ENCODE results near the gene STARD3NL. TPM values are rescaled to one million over a fixed set of nuclear protein-coding genes. Genes with fewer than 3 reads are reported as not detected.
A peak's percentile ranks its signal among the peaks of the same experiment; 100 is the strongest.

STARD3NL gene
- total RNA-seq, 2 donors from 2014 or later, result 48.6 to 58.3 TPM

- Mint-ChIP-seq H3K4me1 (peaks cover 22% of the 10 kb centered on the region), H3K9me3 (no peaks in the 10 kb centered on the region), H3K36me3 (ENCODE audit: low read depth) (no peaks in the 10 kb centered on the region), H3K4me3 (peak overlapping the region; percentile 96), H3K27me3 (ENCODE audit: insufficient read depth) (peaks cover 13% of the 10 kb centered on the region), H3K27ac (peak overlapping the region; percentile 95)
- Histone ChIP-seq H3K36me3 (ENCODE audit: control insufficient read depth, insufficient read depth, low read length) (no peaks in the 10 kb centered on the region), H3K4me3 (ENCODE audit: low read length) (peak overlapping the region; percentile 98), H3K4me1 (ENCODE audit: control insufficient read depth, insufficient read depth, low read length) (peaks cover 9% of the 10 kb centered on the region), H3K27me3 (ENCODE audit: control insufficient read depth, insufficient read depth, low read length, poor library complexity, severe bottlenecking) (no peaks in the 10 kb centered on the region), H3K9me3 (ENCODE audit: control insufficient read depth, low read length) (no peaks in the 10 kb centered on the region), H3K9ac (ENCODE audit: extremely low read depth, low read length, poor library complexity, severe bottlenecking) (no peak overlapping the region), H3K27ac (ENCODE audit: low read depth, low read length) (peak overlapping the region; percentile 88)
- no peak for DNase-seq
- TF ChIP-seq, protein P1, sequence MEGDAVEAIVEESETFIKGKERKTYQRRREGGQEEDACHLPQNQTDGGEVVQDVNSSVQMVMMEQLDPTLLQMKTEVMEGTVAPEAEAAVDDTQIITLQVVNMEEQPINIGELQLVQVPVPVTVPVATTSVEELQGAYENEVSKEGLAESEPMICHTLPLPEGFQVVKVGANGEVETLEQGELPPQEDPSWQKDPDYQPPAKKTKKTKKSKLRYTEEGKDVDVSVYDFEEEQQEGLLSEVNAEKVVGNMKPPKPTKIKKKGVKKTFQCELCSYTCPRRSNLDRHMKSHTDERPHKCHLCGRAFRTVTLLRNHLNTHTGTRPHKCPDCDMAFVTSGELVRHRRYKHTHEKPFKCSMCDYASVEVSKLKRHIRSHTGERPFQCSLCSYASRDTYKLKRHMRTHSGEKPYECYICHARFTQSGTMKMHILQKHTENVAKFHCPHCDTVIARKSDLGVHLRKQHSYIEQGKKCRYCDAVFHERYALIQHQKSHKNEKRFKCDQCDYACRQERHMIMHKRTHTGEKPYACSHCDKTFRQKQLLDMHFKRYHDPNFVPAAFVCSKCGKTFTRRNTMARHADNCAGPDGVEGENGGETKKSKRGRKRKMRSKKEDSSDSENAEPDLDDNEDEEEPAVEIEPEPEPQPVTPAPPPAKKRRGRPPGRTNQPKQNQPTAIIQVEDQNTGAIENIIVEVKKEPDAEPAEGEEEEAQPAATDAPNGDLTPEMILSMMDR (conservative IDR thresholded peaks at IDR 0.05), result no peak
- 11% methylated on average over 14 to 15 of the region's 15 CpGs for WGBS, 2 experiments (ENCODE audit: insufficient coverage in 1 of 2, insufficient read length in 1 of 2)
Observed at GRCh38 chr7:38177621-38178003, 433 bp upstream of the STARD3NL start.

DNA sequence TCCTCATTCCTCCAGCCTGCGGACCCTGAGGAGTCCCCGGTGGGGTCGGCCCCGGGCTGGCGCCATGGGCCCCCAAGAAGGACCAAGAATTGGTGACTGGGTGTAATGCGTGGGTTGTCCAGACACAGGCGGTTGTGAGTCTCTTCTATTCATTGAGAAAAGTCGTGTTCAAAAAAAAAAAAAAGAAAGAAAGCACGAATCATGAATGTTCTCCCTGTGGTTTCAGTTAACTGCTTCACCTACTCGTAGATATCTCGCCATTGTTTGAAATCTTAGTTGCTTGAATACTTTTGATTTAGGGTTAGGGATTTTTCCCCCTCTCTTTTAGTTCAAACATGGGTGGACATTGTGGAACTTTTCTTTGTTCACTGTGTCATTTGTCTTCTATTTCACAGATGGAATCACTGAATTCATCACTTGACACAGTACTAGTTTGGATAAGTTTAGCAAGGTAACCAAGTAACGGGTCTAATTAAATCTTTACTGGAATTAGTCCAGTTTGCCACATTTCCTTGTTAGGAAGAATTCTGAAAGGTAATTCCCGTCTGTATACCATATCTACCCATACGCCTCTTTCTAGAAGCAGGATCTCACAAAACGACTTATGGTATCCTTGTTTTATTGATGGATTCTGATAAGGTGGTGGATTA, 775 bp downstream of the STARD3NL start:
- Histone ChIP-seq H3K9ac (ENCODE audit: extremely low read depth, low read length, poor library complexity, severe bottlenecking) (peak overlapping the region; percentile 66), H3K36me3 (ENCODE audit: control insufficient read depth, insufficient read depth, low read length) (peaks cover under 1% of the 10 kb centered on the region), H3K4me1 (ENCODE audit: control insufficient read depth, insufficient read depth, low read length) (peaks cover 9% of the 10 kb centered on the region), H3K4me3 (ENCODE audit: low read length) (peak overlapping the region; percentile 98), H3K27me3 (ENCODE audit: control insufficient read depth, insufficient read depth, low read length, poor library complexity, severe bottlenecking) (no peaks in the 10 kb centered on the region), H3K9me3 (ENCODE audit: control insufficient read depth, low read length) (no peaks in the 10 kb centered on the region), H3K27ac (ENCODE audit: low read depth, low read length) (peak overlapping the region; percentile 54)
- Mint-ChIP-seq H3K27me3 (ENCODE audit: insufficient read depth) (peaks cover 11% of the 10 kb centered on the region), H3K36me3 (ENCODE audit: low read depth) (peaks cover under 1% of the 10 kb centered on the region), H3K9me3 (no peaks in the 10 kb centered on the region), H3K4me1 (peaks cover 22% of the 10 kb centered on the region), H3K27ac (peak overlapping the region; percentile 97), H3K4me3 (peak overlapping the region; percentile 96)
- TF ChIP-seq, protein P1 (conservative IDR thresholded peaks at IDR 0.05), result no peak
- no peak for DNase-seq
- WGBS, 2 experiments (ENCODE audit: insufficient coverage in 1 of 2, insufficient read length in 1 of 2), result 26 to 38% methylated on average over 4 to 15 of the region's 15 CpGs

GRCh38 chr7:38179776-38180226, 1.8 kb downstream of the STARD3NL start:
- H3K4me3 ChIP-seq (ENCODE audit: low read length), result peak overlapping the region; percentile 98
- peak overlapping the region; percentile 66 for H3K9ac ChIP-seq (ENCODE audit: extremely low read depth, low read length, poor library complexity, severe bottlenecking)
- H3K27me3 ChIP-seq (ENCODE audit: control insufficient read depth, insufficient read depth, low read length, poor library complexity, severe bottlenecking), result no peaks in the 10 kb centered on the region
- peaks cover 6% of the 10 kb centered on the region for H3K36me3 ChIP-seq (ENCODE audit: control insufficient read depth, insufficient read depth, low read length)
- TF ChIP-seq, protein P1 (conservative IDR thresholded peaks at IDR 0.05), result no peak
- DNase-seq, result no peak
- WGBS, 2 experiments (ENCODE audit: insufficient coverage in 1 of 2, insufficient read length in 1 of 2), result 81 to 93% methylated on average over 2 of the region's 2 CpGs
- no peak overlapping the region for H3K27ac ChIP-seq (ENCODE audit: low read depth, low read length)
- H3K9me3 Mint-ChIP-seq, result no peaks in the 10 kb centered on the region
- H3K27ac Mint-ChIP-seq, result peak overlapping the region; percentile 4
- peak overlapping the region; percentile 96 for H3K4me3 Mint-ChIP-seq
- peaks cover 22% of the 10 kb centered on the region for H3K4me1 Mint-ChIP-seq
- H3K27me3 Mint-ChIP-seq (ENCODE audit: insufficient read depth), result peaks cover 7% of the 10 kb centered on the region
- H3K9me3 ChIP-seq (ENCODE audit: control insufficient read depth, low read length), result no peaks in the 10 kb centered on the region
- H3K4me1 ChIP-seq (ENCODE audit: control insufficient read depth, insufficient read depth, low read length), result peaks cover 9% of the 10 kb centered on the region
- peaks cover 6% of the 10 kb centered on the region for H3K36me3 Mint-ChIP-seq (ENCODE audit: low read depth)
